Suprapubic skin (tissue), 3 donors: ENCODE results near the gene MAP4.

ENCODE experiments used
- EP300 ChIP-seq: sonication (generic); formaldehyde crosslinking; IDR thresholded peaks from one replicate; pipeline ENCODE4 v1.6.1; 2017; ENCODE audit warnings: antibody characterized with exemption
- POLR2A ChIP-seq, 2 donors: fragments of 450-650 bp; IDR thresholded peaks; one replicate each; pipeline ENCODE4 v1.6.1; 2017; ENCODE audit warnings: antibody characterized with exemption in 2 of 2, mild to moderate bottlenecking in 2 of 2, moderate library complexity in 2 of 2
- TF ChIP-seq, protein P1 (sequence below), 2 donors: fragments of 200-600 bp in 1 of 2; fragments of 450-650 bp in 1 of 2; sonication (generic) in 1 of 2; IDR thresholded peaks; one replicate each; pipeline ENCODE4 v1.5.1; 2016 to 2019; ENCODE audit warnings: antibody characterized with exemption in 2 of 2, mild to moderate bottlenecking in 1 of 2, moderate library complexity in 1 of 2

DNA sequence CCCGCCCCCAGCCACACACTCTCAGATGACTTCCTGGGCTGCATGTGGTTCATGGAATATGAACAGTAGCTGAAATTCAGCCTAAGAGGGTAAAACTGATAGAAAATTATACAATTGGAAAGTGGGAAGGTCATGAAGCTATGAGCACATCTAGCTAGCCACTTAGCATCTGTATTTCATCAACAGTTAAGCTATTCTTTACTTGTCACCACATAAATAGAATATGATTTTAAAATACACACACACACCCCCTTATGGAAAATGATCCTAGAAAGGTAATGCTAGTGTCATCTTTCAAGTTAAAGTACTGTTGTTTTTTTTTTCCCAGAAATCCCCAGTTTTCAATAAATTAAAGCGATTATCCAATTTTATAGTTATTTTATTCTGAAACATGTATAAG is 3.6 kb downstream of the MAP4 start:
- TF ChIP-seq, protein P1, sequence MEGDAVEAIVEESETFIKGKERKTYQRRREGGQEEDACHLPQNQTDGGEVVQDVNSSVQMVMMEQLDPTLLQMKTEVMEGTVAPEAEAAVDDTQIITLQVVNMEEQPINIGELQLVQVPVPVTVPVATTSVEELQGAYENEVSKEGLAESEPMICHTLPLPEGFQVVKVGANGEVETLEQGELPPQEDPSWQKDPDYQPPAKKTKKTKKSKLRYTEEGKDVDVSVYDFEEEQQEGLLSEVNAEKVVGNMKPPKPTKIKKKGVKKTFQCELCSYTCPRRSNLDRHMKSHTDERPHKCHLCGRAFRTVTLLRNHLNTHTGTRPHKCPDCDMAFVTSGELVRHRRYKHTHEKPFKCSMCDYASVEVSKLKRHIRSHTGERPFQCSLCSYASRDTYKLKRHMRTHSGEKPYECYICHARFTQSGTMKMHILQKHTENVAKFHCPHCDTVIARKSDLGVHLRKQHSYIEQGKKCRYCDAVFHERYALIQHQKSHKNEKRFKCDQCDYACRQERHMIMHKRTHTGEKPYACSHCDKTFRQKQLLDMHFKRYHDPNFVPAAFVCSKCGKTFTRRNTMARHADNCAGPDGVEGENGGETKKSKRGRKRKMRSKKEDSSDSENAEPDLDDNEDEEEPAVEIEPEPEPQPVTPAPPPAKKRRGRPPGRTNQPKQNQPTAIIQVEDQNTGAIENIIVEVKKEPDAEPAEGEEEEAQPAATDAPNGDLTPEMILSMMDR (IDR thresholded peaks at IDR 0.05): no peak
- TF ChIP-seq EP300 (no peak), POLR2A (IDR thresholded peaks at IDR 0.05) (no peak)
